ENCODE results near the gene KLHL1.

Gene KLHL1

GRCh38 chr13:69857183-69857821 is 250.9 kb downstream of the KLHL1 start:
- DNase-seq = no peak

GRCh38 chr13:69856331-69856730 is 251.9 kb downstream of the KLHL1 start:
- no peak for DNase-seq

GRCh38 chr13:69828527-69828926 is 279.7 kb downstream of the KLHL1 start:
- no peak for DNase-seq

- no peak for DNase-seq
Observed at GRCh38 chr13:69820180-69820579, 288.1 kb downstream of the KLHL1 start.

DNA sequence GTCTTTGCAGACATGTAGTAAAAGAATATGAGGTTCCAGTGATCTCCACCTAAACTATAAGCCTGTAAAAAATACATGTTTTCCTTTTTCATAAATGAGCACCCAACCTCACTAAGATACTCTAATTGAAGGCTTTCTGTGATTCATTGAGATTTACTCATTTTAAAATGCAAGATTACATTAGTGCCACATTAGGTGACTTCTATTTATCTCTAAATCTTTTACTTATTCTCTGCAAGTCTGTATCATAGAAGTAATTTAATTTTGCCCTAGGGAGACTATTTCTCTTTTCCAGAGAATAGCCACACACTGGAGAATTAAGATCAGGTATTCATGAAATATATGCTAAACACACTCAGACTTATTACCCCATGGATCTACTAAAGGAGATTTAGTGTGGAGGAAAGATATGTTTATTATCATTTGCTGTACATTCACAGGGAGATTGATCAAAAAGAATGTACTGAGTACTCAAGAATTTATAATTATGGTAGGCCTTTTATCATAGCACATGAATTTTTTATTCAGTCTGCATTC is 290.9 kb downstream of the KLHL1 start:
- DNase-seq = no peak

- no peak for DNase-seq
Observed at GRCh38 chr13:69809152-69809551, 299.1 kb downstream of the KLHL1 start.

- no peak for DNase-seq
Observed at GRCh38 chr13:69796256-69796655, 312.0 kb downstream of the KLHL1 start.

GRCh38 chr13:69793783-69794453 is 314.3 kb downstream of the KLHL1 start:
- no peak for DNase-seq

- DNase-seq = no peak
Observed at GRCh38 chr13:69776937-69777336, 331.3 kb downstream of the KLHL1 start.

GRCh38 chr13:69769608-69770007 is 338.6 kb downstream of the KLHL1 start:
- DNase-seq = no peak

DNA sequence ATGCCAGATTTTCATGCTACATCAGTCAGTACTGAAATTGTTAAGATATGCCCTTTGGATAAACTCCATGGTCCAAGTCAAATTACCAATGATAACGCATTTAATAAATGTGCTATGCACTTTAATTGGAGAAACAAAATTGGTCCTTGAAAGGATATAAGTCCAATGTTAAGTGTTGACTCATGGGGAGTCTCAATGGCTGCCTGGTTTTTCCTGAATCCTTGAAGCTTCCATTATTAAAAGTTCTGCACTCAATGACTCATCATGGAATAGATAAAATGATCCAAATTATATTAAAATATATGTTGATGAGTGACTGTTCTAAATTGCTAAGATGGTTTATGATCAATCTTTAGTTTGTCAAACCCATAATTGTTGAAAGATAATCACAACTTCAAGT is 346.7 kb downstream of the KLHL1 start:
- DNase-seq = no peak

GRCh38 chr13:69755101-69755500 is 353.2 kb downstream of the KLHL1 start:
- DNase-seq = no peak

GRCh38 chr13:69751259-69751658 is 357.0 kb downstream of the KLHL1 start:
- DNase-seq = no peak

- DNase-seq = no peak
Observed at GRCh38 chr13:69737129-69737935, 370.9 kb downstream of the KLHL1 start.

DNA sequence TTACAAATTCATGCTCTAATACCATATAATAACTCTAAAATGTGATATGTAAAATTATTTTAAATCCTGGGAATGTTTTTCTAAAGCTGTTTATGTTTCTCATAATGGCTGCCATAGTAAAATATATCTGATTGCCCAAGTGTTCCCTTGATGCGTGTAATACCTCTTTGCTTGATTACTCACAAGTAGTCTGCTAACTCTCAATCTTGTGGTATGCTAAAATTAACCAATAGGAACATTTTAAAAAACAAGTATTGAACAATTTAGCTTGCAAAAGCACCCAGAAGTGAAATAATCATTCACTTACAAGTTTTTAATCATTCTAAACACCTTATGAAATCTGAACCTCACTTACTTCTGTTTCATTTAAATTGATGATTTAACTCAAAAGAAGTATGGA is 386.6 kb downstream of the KLHL1 start:
- DNase-seq = no peak

GRCh38 chr13:69720278-69720983 is 387.8 kb downstream of the KLHL1 start:
- DNase-seq = no peak

GRCh38 chr13:69706807-69707206 is 401.4 kb downstream of the KLHL1 start:
- no peak for DNase-seq

- no peak for DNase-seq
Observed at GRCh38 chr13:69704311-69704710, 403.9 kb downstream of the KLHL1 start.

GRCh38 chr13:69690999-69691398 is 417.3 kb downstream of the KLHL1 start:
- DNase-seq = no peak

DNA sequence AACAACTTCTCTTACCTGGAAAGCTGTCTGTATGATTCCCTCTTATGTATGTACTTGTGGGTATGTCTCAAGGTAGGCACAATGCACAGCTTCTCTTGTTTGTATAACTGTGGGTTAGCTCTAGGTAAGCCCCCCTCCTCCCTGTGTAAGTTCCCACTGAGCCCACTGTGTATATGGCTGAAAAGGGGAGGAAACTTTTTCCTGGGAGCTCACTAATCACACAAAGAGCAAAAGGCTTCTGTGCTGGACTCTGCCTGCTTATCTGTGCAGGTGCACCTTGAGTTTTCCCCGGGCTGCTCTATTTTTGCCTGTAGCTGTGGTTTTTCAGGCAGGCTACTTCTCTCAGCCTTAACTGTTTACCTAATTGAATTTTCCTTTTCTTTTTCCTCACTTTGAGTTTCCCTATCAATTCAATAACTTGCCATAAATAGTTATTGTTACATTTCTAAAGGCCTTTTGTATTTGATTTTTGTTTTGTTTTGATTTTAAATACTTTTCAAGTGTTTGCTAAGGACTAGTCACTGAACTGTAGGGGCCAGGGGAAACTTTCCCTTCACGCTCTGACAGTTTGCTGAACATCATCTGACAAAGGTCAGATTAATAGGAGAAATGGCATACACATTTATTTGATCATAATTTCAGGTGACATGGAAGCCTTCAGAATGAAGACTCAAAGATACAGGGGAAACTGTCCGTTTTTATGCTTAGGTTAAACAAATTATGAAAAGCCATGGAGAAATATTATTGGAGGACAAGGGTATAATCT is 424.1 kb downstream of the KLHL1 start:
- no peak for DNase-seq

DNA sequence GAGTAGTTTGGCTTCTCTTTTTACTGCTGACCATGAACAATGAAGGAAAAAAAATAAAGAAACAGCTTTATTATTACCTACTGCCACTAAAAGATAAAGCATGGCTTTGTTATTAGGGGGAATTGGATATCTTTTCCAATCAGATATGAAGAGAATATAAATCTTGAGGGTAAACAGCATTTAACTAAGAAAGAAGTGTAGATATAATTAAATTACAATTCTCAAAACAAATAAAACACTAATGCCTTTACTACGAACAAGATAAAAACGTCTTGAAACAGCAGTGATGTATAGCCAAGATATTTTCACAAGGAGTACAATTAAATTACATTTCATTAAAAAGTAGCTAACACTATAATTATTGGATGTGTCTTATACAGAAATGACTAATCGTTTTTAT is 426.5 kb downstream of the KLHL1 start:
- no peak for DNase-seq

DNA sequence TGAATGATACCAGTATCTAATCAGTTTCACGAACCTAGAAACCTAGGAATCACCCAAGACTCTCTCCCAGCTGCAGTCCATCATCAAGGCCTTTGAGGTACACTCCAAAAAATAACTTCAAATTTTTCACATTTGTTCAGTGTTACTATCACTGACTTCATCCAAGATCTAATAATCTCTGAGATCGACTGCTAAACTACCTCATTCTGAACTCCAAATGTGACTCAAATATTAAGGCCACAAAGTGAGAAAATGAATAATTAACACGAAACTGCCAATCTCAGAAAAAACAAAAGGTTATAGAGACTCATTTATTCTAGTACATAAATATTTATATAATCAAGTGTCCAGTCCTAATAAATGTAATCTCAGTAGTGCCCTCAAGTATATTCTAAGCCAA is 430.9 kb downstream of the KLHL1 start:
- no peak for DNase-seq
